ENCODE measurements around the gene CCDC89. TPM values are rescaled to one million over a fixed set of nuclear protein-coding genes. Genes with fewer than 3 reads are reported as not detected.

Gene CCDC89
- total and polyA plus RNA-seq, 2 experiments from 2014 or later = 0.31 TPM; not detected in 1

DNA sequence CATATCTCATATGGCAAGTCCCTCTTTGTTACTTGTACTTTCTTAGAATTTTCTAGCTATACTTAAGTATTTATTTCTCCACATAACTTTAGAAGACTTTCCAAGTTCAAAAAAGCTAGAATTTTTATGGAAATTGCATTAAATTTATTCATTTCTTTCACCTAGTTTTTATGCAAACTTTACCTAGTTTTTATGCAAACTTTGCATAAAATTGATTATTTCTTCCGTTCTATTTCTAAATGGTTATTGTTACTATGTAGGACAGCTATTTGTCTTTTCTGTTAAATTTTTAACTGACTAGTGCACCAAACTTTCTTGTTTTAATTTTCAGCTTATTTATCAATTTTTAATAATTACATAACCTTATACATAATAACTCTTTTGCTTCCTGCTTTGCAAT, 17.8 kb downstream of the CCDC89 start:
- peaks cover 20% of the 10 kb centered on the region; the same call in 2 of the 3 replicates for H3K9me3 Mint-ChIP-seq
- no peaks in the 10 kb centered on the region for H3F3A ChIP-seq (replicated peaks; ENCODE audit: low read depth)
- no peak overlapping the region for H2AFZ ChIP-seq
- peaks cover 17% of the 10 kb centered on the region for H3K36me3 Mint-ChIP-seq (ENCODE audit: low read depth)
- no peaks in the 10 kb centered on the region for H3K36me3 ChIP-seq (ENCODE audit: insufficient read depth)
- ATAC-seq (no peak), DNase-seq (ENCODE audit: low spot score) (no peak)
- H3K4me1 ChIP-seq (ENCODE audit: insufficient read depth) = 0 out of 2 replicates have a peak, but pooled peaks cover 3% of the 10 kb centered on the region
- no peaks in the 10 kb centered on the region for H3K9me2 ChIP-seq (ENCODE audit: insufficient read depth)
- H4K20me1 ChIP-seq (replicated peaks; ENCODE audit: insufficient read depth) = peaks cover 4% of the 10 kb centered on the region
- no peak overlapping the region for H3K4me3 ChIP-seq
- no peak overlapping the region for H3K4me2 ChIP-seq
- peaks cover 15% of the 10 kb centered on the region; the same call in 1 of the 2 replicates for H3K27me3 ChIP-seq (ENCODE audit: insufficient read depth)
- no peak overlapping the region for H3K4me3 Mint-ChIP-seq
- peaks cover 13% of the 10 kb centered on the region for H3K27me3 Mint-ChIP-seq (ENCODE audit: insufficient read depth, low read depth, poor library complexity)
- no peak overlapping the region for H3K27ac Mint-ChIP-seq
- H3K27ac ChIP-seq (ENCODE audit: low read depth) = no peak overlapping the region
- H3K79me2 ChIP-seq (replicated peaks; ENCODE audit: insufficient read depth) = peaks cover 16% of the 10 kb centered on the region
- H3K4me1 Mint-ChIP-seq = peaks cover 12% of the 10 kb centered on the region; the same call in 2 of the 3 replicates
- no peak for TF ChIP-seq JUNB (IDR thresholded peaks at IDR 0.05; ENCODE audit: unreplicated experiment)
- no peak for TF ChIP-seq EZH2 (IDR thresholded peaks at IDR 0.05; ENCODE audit: low read depth, unreplicated experiment)
- no peak for TF ChIP-seq CREB1 (CRISPR knock-in tag; IDR thresholded peaks at IDR 0.05; ENCODE audit: low read depth)
- TF ChIP-seq ZNF331 (CRISPR knock-in tag; IDR thresholded peaks at IDR 0.05; ENCODE audit: low read depth) = no peak
- TF ChIP-seq, protein P1, sequence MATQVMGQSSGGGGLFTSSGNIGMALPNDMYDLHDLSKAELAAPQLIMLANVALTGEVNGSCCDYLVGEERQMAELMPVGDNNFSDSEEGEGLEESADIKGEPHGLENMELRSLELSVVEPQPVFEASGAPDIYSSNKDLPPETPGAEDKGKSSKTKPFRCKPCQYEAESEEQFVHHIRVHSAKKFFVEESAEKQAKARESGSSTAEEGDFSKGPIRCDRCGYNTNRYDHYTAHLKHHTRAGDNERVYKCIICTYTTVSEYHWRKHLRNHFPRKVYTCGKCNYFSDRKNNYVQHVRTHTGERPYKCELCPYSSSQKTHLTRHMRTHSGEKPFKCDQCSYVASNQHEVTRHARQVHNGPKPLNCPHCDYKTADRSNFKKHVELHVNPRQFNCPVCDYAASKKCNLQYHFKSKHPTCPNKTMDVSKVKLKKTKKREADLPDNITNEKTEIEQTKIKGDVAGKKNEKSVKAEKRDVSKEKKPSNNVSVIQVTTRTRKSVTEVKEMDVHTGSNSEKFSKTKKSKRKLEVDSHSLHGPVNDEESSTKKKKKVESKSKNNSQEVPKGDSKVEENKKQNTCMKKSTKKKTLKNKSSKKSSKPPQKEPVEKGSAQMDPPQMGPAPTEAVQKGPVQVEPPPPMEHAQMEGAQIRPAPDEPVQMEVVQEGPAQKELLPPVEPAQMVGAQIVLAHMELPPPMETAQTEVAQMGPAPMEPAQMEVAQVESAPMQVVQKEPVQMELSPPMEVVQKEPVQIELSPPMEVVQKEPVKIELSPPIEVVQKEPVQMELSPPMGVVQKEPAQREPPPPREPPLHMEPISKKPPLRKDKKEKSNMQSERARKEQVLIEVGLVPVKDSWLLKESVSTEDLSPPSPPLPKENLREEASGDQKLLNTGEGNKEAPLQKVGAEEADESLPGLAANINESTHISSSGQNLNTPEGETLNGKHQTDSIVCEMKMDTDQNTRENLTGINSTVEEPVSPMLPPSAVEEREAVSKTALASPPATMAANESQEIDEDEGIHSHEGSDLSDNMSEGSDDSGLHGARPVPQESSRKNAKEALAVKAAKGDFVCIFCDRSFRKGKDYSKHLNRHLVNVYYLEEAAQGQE (IDR thresholded peaks at IDR 0.05; ENCODE audit: unreplicated experiment) = no peak
- TF ChIP-seq CTCF (conservative IDR thresholded peaks at IDR 0.05; ENCODE audit: low read depth in 2 of 2) = no peak
- no peak for TF ChIP-seq POLR2AphosphoS5 (IDR thresholded peaks at IDR 0.05; ENCODE audit: low read depth)
- no peak for TF ChIP-seq STAT1 (IDR thresholded peaks at IDR 0.05; ENCODE audit: unreplicated experiment)

DNA sequence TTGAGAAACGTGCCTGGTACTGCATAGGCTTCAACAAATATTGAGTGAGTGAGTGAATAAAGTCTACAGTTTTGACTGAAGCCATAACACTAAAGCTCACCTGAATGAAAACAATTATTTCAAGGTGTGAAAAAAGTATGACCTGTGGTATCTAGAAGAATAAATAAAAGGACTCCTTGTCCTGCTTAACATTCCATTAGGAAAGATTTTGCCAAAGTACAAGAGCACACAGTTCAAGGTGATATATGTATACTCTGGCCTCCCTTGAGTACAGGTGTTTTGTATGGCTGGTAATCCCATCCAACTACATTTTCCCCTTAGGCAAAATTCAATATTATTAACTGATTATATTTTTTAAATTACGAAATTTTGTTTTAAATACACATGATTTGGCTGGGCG, 19.3 kb downstream of the CCDC89 start:
- ATAC-seq (no peak), DNase-seq (ENCODE audit: low spot score) (no peak)
- H3K4me3 ChIP-seq = no peak overlapping the region
- peaks cover 12% of the 10 kb centered on the region; the same call in 2 of the 3 replicates for H3K9me3 Mint-ChIP-seq
- H3K9me2 ChIP-seq (ENCODE audit: insufficient read depth) = no peaks in the 10 kb centered on the region
- H3K27ac ChIP-seq (ENCODE audit: low read depth) = no peak overlapping the region
- H4K20me1 ChIP-seq (replicated peaks; ENCODE audit: insufficient read depth) = peaks cover 17% of the 10 kb centered on the region
- 0 out of 2 replicates have a peak, but pooled peaks cover 3% of the 10 kb centered on the region for H3K4me1 ChIP-seq (ENCODE audit: insufficient read depth)
- no peak overlapping the region for H3K27ac Mint-ChIP-seq
- peaks cover 4% of the 10 kb centered on the region; the same call in 1 of the 2 replicates for H3K36me3 ChIP-seq (ENCODE audit: insufficient read depth)
- H2AFZ ChIP-seq = no peak overlapping the region
- no peak overlapping the region for H3K4me3 Mint-ChIP-seq
- peaks cover 22% of the 10 kb centered on the region for H3K36me3 Mint-ChIP-seq (ENCODE audit: low read depth)
- H3K4me2 ChIP-seq = no peak overlapping the region
- peaks cover 30% of the 10 kb centered on the region for H3K79me2 ChIP-seq (replicated peaks; ENCODE audit: insufficient read depth)
- peaks cover 16% of the 10 kb centered on the region for H3K27me3 Mint-ChIP-seq (ENCODE audit: insufficient read depth, low read depth, poor library complexity)
- H3K27me3 ChIP-seq (ENCODE audit: insufficient read depth) = peaks cover 7% of the 10 kb centered on the region; the same call in 1 of the 2 replicates
- peaks cover 9% of the 10 kb centered on the region; the same call in 2 of the 3 replicates for H3K4me1 Mint-ChIP-seq
- no peaks in the 10 kb centered on the region for H3F3A ChIP-seq (replicated peaks; ENCODE audit: low read depth)
- TF ChIP-seq ETS1 (IDR thresholded peaks at IDR 0.05) = no peak
- TF ChIP-seq EZH2phosphoT487 (IDR thresholded peaks at IDR 0.05; ENCODE audit: unreplicated experiment) = no peak
- TF ChIP-seq CTCF (conservative IDR thresholded peaks at IDR 0.05; ENCODE audit: low read depth in 2 of 2) = no peak
- no peak for TF ChIP-seq STAT1 (IDR thresholded peaks at IDR 0.05; ENCODE audit: unreplicated experiment)
- TF ChIP-seq POLR2AphosphoS5 (IDR thresholded peaks at IDR 0.05; ENCODE audit: low read depth) = no peak
- no peak for TF ChIP-seq ZNF114 (CRISPR knock-in tag; IDR thresholded peaks at IDR 0.05)
- no peak for TF ChIP-seq NANOG (IDR thresholded peaks at IDR 0.05; ENCODE audit: borderline replicate concordance)

All from GM23338 (cell line).